HCT116 (cell line): ENCODE data around the gene PPP2R5C. TPM values are rescaled to one million over a fixed set of nuclear protein-coding genes. Genes with fewer than 3 reads are reported as not detected.

ENCODE experiments used
- ATAC-seq: fragments of 200-7000 bp; cut with Tn5 transposase; 2 replicates; pipeline ENCODE4 v1.9.1; 2020; ENCODE audit warnings: mild to moderate bottlenecking, moderate library complexity
- BruUV-seq: library from RNA; stranded (reverse); fragments of 400-500 nt; replicated peaks from 2 replicates; lab custom pipeline; 2021; lab: Mats Ljungman, UMichigan
- CTCF ChIA-PET: fragments of 300-600 bp; sonication (Branson Sonifier 250); formaldehyde crosslinking; loops from one replicate; lab custom pipeline; 2021; ENCODE audit warnings: antibody characterized with exemption; lab: Charles Lee
- POLR2A ChIA-PET: fragments of 300-600, 350-600 bp; sonication (Branson Sonifier 250); formaldehyde crosslinking; loops from one replicate; lab custom pipeline; 2021; ENCODE audit warnings: antibody characterized with exemption; lab: Charles Lee
- RAD21 ChIA-PET, 2 experiments: fragments of 300-600 bp; sonication (Branson Sonifier 250); formaldehyde crosslinking; loops; one replicate each; lab custom pipeline; 2023; ENCODE audit warnings: low total read pairs in 2 of 2; ENCODE audit not compliant: uncharacterized antibody in 2 of 2, unreplicated experiment in 2 of 2, low non-redundant PET in 1 of 2; lab: Charles Lee
- DNase-seq: peaks from one replicate; pipeline ENCODE4 v3.0.0-alpha.2; 2010; ENCODE audit warnings: low read depth, low spot score
- H2AFZ ChIP-seq: fragments of 200-600 bp; shearing (Covaris generic), sonication (generic); 2 replicates; pipeline ENCODE4 v1.6.1; 2017; ENCODE audit warnings: low read depth, mixed run types, mixed read lengths, antibody characterized with exemption, low read length; ENCODE audit not compliant: poor library complexity, severe bottlenecking
- H3K27ac ChIP-seq: 2 replicates; pipeline ENCODE4 v1.5.1; 2012; ENCODE audit warnings: low read depth, low read length
- H3K27me3 ChIP-seq: fragments of 200-600 bp; sonication (generic); 2 replicates; pipeline ENCODE4 v1.6.1; 2016; ENCODE audit warnings: mixed run types, low read length, mixed read lengths; ENCODE audit not compliant: insufficient read depth
- H3K36me3 ChIP-seq, 2 experiments: fragments of 200-500 bp in 1 of 2; fragments of 200-600 bp in 1 of 2; sonication (Bioruptor generic) in 1 of 2; sonication (generic) in 1 of 2; 2 replicates each; pipeline versions ENCODE4 v1.5.1 to v1.6.1; 2014 to 2016; ENCODE audit warnings: low read length in 2 of 2, inconsistent platforms in 1 of 2, mixed read lengths in 1 of 2, mixed run types in 1 of 2; ENCODE audit not compliant: insufficient read depth in 2 of 2, control insufficient read depth in 1 of 2
- H3K4me1 ChIP-seq, 2 experiments: fragments of 200-600 bp in 1 of 2; sonication (generic) in 1 of 2; 2 replicates each; pipeline versions ENCODE4 v1.5.1 to v1.6.1; 2012 to 2017; ENCODE audit warnings: low read length in 2 of 2, inconsistent platforms in 1 of 2, mild to moderate bottlenecking in 1 of 2, mixed read lengths in 1 of 2, mixed run types in 1 of 2, moderate library complexity in 1 of 2; ENCODE audit not compliant: insufficient read depth in 2 of 2, control insufficient read depth in 1 of 2
- H3K4me2 ChIP-seq: fragments of 200-600 bp; sonication (generic); 2 replicates; pipeline ENCODE4 v1.6.1; 2017; ENCODE audit warnings: mixed run types, low read length, mixed read lengths
- H3K4me3 ChIP-seq, 2 experiments: fragments of 200-600 bp in 1 of 2; sonication (generic) in 1 of 2; replicated peaks in 1 of 2; 2 replicates each; pipeline ENCODE4 v1.5.1; 2011 to 2016; ENCODE audit warnings: low read length in 2 of 2, control low read depth in 1 of 2, low read depth in 1 of 2, mild to moderate bottlenecking in 1 of 2, mixed read lengths in 1 of 2, mixed run types in 1 of 2
- H3K79me2 ChIP-seq: fragments of 200-600 bp; sonication (generic); 2 replicates; pipeline ENCODE4 v1.6.1; 2017; ENCODE audit warnings: mild to moderate bottlenecking, mixed run types, low read length, moderate library complexity, mixed read lengths; ENCODE audit not compliant: insufficient read depth
- H3K9ac ChIP-seq: fragments of 200-600 bp; sonication (generic); 2 replicates; pipeline ENCODE4 v1.6.1; 2016; ENCODE audit warnings: low read length, mixed read lengths
- H3K9me2 ChIP-seq: fragments of 200-600 bp; sonication (generic), shearing (Covaris generic); 2 replicates; pipeline ENCODE4 v1.6.1; 2017; ENCODE audit warnings: mixed run types, mild to moderate bottlenecking, moderate library complexity; ENCODE audit not compliant: insufficient read depth
- H3K9me3 ChIP-seq, 2 experiments: fragments of 200-500 bp in 1 of 2; fragments of 200-600 bp in 1 of 2; sonication (Bioruptor generic) in 1 of 2; sonication (generic) in 1 of 2; 2 replicates each; pipeline ENCODE4 v1.6.1; 2014 to 2017; ENCODE audit warnings: low read length in 2 of 2, mixed read lengths in 2 of 2, inconsistent platforms in 1 of 2, low read depth in 1 of 2, mild to moderate bottlenecking in 1 of 2, mixed run types in 1 of 2, moderate library complexity in 1 of 2; ENCODE audit not compliant: control insufficient read depth in 1 of 2, insufficient read depth in 1 of 2
- H4K20me1 ChIP-seq: fragments of 200-600 bp; sonication (generic), shearing (Covaris generic); 2 replicates; pipeline ENCODE4 v1.6.1; 2017; ENCODE audit warnings: mixed run types, mild to moderate bottlenecking, moderate library complexity; ENCODE audit not compliant: insufficient read depth
- ATF3 ChIP-seq: IDR thresholded peaks from 2 replicates; pipeline ENCODE4 v1.6.1; 2012
- CTCF ChIP-seq, 3 experiments: fragments of 200-600 bp in 1 of 3; sonication (generic) in 1 of 3; IDR thresholded peaks in 2 of 3; conservative IDR thresholded peaks in 1 of 3; 2 replicates each; pipeline ENCODE4 v1.5.1; 2012 to 2017; ENCODE audit warnings: low read depth in 2 of 3, low read length in 2 of 3, antibody characterized with exemption in 1 of 3, borderline replicate concordance in 1 of 3, control low read depth in 1 of 3, mild to moderate bottlenecking in 1 of 3, mixed read lengths in 1 of 3, mixed run types in 1 of 3, moderate library complexity in 1 of 3; ENCODE audit not compliant: insufficient read depth in 1 of 3
- ELF1 ChIP-seq: IDR thresholded peaks from 2 replicates; pipeline ENCODE4 v1.6.1; 2012; ENCODE audit warnings: low read depth, borderline replicate concordance
- EZH2 ChIP-seq: fragments of 200-600 bp; sonication (generic); IDR thresholded peaks from 2 replicates; pipeline ENCODE4 v1.6.1; 2017; ENCODE audit warnings: antibody characterized with exemption, mixed run types
- FOSL1 ChIP-seq: IDR thresholded peaks from 2 replicates; pipeline ENCODE4 v1.6.1; 2012; ENCODE audit warnings: low read depth
- JUND ChIP-seq: IDR thresholded peaks from 2 replicates; pipeline ENCODE4 v1.6.1; 2012
- POLR2A ChIP-seq: IDR thresholded peaks from 2 replicates; pipeline ENCODE4 v1.7.0; 2011; ENCODE audit warnings: borderline replicate concordance; ENCODE audit not compliant: insufficient read depth, insufficient read length; ENCODE audit errors: extremely low read depth
- SIN3A ChIP-seq: IDR thresholded peaks from 2 replicates; pipeline ENCODE4 v1.6.1; 2012; ENCODE audit warnings: low read depth
- ZNF274 ChIP-seq: fragments of 200-500 bp; sonication (Bioruptor generic); IDR thresholded peaks from 2 replicates; pipeline ENCODE4 v1.6.1; 2014; ENCODE audit warnings: mild to moderate bottlenecking, low read depth, low read length, inconsistent platforms
- intact Hi-C: fragments of 100-400 bp; cut with micrococcal nuclease; formaldehyde crosslinking; loops from 2 replicates; pipeline ENCODE4 v1.10.0; 2022
- total RNA-seq: library from RNA; stranded (reverse); gene quantifications from one replicate; pipeline ENCODE4 v1.2.1, GENCODE V29; 2021; ENCODE audit not compliant: unreplicated experiment
- TF ChIP-seq, protein P1 (sequence below): IDR thresholded peaks from 2 replicates; pipeline ENCODE4 v1.6.1; 2012
- TF ChIP-seq, protein P2 (sequence below): IDR thresholded peaks from 2 replicates; pipeline ENCODE4 v1.6.1; 2011; ENCODE audit warnings: mild to moderate bottlenecking, low read length, moderate library complexity; ENCODE audit not compliant: insufficient replicate concordance; ENCODE audit errors: extremely low read depth

The PPP2R5C gene
- total RNA-seq, 1 experiment from 2014 or later = 117 TPM

DNA sequence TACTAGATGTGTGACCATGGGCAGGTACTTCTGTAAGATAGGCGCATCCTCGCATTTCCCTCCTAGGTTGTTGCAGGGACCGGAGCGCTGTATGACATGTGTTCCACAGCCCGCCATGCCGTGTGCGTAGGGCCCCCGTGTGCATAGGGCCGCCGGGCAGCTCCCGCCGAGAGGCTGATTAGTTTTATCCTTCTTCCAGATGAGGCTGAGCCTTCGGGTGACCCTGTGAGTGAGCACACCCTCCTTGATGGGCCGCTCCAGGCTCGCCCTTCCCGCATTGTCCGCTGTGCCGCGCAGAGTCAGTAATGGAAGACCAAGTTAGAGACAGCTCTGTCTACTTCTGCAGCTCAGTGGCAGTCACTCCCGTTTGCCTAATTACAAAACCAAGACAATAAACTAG, 130.0 kb downstream of the PPP2R5C start:
- intact Hi-C loops = no loop called here
- no peak for DNase-seq
- Histone ChIP-seq H3K9me3 (no peaks in the 10 kb centered on the region), H3K9me2 (no peaks in the 10 kb centered on the region), H4K20me1 (no peaks in the 10 kb centered on the region; the same call in 1 of the 2 replicates), H2AFZ (no peak overlapping the region), H3K4me1 (no peaks in the 10 kb centered on the region), H3K4me3 (no peak overlapping the region), H3K4me2 (no peak overlapping the region), H3K27ac (no peak overlapping the region), H3K79me2 (no peaks in the 10 kb centered on the region), H3K9ac (no peak overlapping the region), H3K27me3 (no peaks in the 10 kb centered on the region), H3K36me3 (peaks cover 8 to 18% of the 10 kb centered on the region in 2 experiments)
- CTCF ChIA-PET = no interaction called here
- POLR2A ChIA-PET = no interaction called here
- ATAC-seq = no peak
- no TSS peak for BruUV-seq
- TF ChIP-seq, protein P1, sequence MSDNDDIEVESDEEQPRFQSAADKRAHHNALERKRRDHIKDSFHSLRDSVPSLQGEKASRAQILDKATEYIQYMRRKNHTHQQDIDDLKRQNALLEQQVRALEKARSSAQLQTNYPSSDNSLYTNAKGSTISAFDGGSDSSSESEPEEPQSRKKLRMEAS = no peak
- TF ChIP-seq ELF1 (no peak), POLR2A (no peak), ZNF274 (no peak)
- TF ChIP-seq, protein P2, sequence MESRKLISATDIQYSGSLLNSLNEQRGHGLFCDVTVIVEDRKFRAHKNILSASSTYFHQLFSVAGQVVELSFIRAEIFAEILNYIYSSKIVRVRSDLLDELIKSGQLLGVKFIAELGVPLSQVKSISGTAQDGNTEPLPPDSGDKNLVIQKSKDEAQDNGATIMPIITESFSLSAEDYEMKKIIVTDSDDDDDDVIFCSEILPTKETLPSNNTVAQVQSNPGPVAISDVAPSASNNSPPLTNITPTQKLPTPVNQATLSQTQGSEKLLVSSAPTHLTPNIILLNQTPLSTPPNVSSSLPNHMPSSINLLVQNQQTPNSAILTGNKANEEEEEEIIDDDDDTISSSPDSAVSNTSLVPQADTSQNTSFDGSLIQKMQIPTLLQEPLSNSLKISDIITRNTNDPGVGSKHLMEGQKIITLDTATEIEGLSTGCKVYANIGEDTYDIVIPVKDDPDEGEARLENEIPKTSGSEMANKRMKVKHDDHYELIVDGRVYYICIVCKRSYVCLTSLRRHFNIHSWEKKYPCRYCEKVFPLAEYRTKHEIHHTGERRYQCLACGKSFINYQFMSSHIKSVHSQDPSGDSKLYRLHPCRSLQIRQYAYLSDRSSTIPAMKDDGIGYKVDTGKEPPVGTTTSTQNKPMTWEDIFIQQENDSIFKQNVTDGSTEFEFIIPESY = no peak
- RAD21 ChIA-PET = no interaction called here

GRCh38 chr14:101893759-101894158, 132.2 kb downstream of the PPP2R5C start:
- intact Hi-C loops = no loop called here
- H3K9me2 ChIP-seq = no peaks in the 10 kb centered on the region
- no peak overlapping the region for H3K4me2 ChIP-seq
- H3K4me3 ChIP-seq = no peak overlapping the region
- H3K4me1 ChIP-seq = no peaks in the 10 kb centered on the region
- peaks cover 14 to 20% of the 10 kb centered on the region in 2 experiments for H3K36me3 ChIP-seq
- no peaks in the 10 kb centered on the region; the same call in 1 of the 2 replicates for H4K20me1 ChIP-seq
- H3K27ac ChIP-seq = no peak overlapping the region
- ChIA-PET CTCF (no interaction called here), RAD21 (no interaction called here), POLR2A (no interaction called here)
- no peaks in the 10 kb centered on the region for H3K79me2 ChIP-seq
- no peaks in the 10 kb centered on the region for H3K9me3 ChIP-seq
- H3K9ac ChIP-seq = no peak overlapping the region
- TF ChIP-seq ATF3 (no peak), CTCF (IDR thresholded peaks at IDR 0.05 in 2 of 3, conservative IDR thresholded peaks at IDR 0.05 in 1 of 3; ENCODE audit: borderline replicate concordance in 1 of 3, insufficient read depth in 1 of 3, low read depth in 2 of 3, low read length in 2 of 3) (no peak), EZH2 (no peak), JUND (no peak), FOSL1 (no peak), SIN3A (no peak)
- TF ChIP-seq, protein P2 = no peak
- TF ChIP-seq, all 23 proteins: peak for 0
- DNase-seq (no peak), ATAC-seq (no peak)
- BruUV-seq = no TSS peak
- Histone ChIP-seq H3K27me3 (no peaks in the 10 kb centered on the region), H2AFZ (no peak overlapping the region)
